H1 (cell line): ENCODE results near the gene TTC34. TPM values are rescaled to one million over a fixed set of nuclear protein-coding genes. Genes with fewer than 3 reads are reported as not detected.

Experiments used
- BRCA1 ChIP-seq: IDR thresholded peaks from 2 replicates; pipeline ENCODE4 v1.6.1; 2012; ENCODE audit warnings: low read depth, low read length, improper control_type of control experiment
- RBBP5 ChIP-seq: IDR thresholded peaks from 2 replicates; pipeline ENCODE4 v1.7.1; 2012; ENCODE audit warnings: low read depth, mild to moderate bottlenecking, inconsistent platforms, low read length, moderate library complexity, borderline replicate concordance
- TAF1 ChIP-seq: IDR thresholded peaks from 2 replicates; pipeline ENCODE4 v1.6.1; 2011; ENCODE audit warnings: mild to moderate bottlenecking, low read depth, low read length
- polyA plus RNA-seq, 7 experiments: library from polyadenylated mRNA; depleted of rRNA in 3 of 7; stranded (reverse) in 5 of 7; unstranded in 2 of 7; fragments of >200 nt in 5 of 7; fragments of 200-250 nt in 2 of 7; gene quantifications; 1 replicate in 5 of 7; 2 replicates in 1 of 7; 4 replicates in 1 of 7; pipeline versions ENCODE4 v1.2.1 to v1.2.3, GENCODE V29; 2011 to 2013; ENCODE audit warnings: missing spikeins in 2 of 7, mixed read lengths in 2 of 7
- total RNA-seq: library from RNA; stranded (reverse); fragmentation: NEBNext Ultra II Directional; extraction: Animal tissue kit (Norgen Biotek cat#: 25700); gene quantifications from 2 replicates; pipeline ENCODE4 v1.2.1, GENCODE V29; 2021
- TF ChIP-seq, protein P1 (sequence below), 3 experiments: IDR thresholded peaks; 1 replicate in 2 of 3; 2 replicates in 1 of 3; pipeline versions ENCODE4 v1.5.1 to v1.6.1; 2011; ENCODE audit warnings: low read length in 3 of 3, mild to moderate bottlenecking in 3 of 3, inconsistent platforms in 2 of 3, low read depth in 1 of 3, moderate library complexity in 1 of 3; ENCODE audit not compliant: insufficient read depth in 1 of 3; ENCODE audit errors: control extremely low read depth in 1 of 3

Gene TTC34
- total and polyA plus RNA-seq, 2 of the 8 experiments (the other 6 are each of a cell fraction or from before 2014, with no cell fraction given) = 0.23 to 0.50 TPM

DNA sequence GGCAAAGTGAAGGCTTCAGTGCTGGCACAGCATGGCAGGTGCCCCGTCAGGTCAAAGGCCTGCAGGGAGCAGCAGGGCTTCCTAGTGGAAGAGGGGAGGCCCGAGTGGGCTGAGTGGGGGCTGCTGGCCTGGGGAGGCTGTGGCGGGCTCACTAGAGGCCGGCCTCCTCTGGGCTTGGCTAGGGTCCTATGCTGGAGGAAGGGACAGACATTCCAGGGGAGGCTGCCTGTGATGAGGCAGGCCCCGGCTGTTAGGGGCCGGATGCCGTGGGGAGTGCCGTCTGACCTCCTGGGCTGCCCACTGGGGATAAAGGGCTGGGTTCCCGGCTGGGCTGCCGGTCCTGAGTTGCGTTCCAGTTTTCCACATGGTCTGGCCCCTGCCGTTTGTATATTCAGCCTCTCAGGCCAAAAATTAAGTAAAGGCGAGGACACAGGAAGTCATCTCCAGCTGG is 193.8 kb downstream of the TTC34 start (continued):
- no peak for TF ChIP-seq RBBP5
- no peak for TF ChIP-seq BRCA1
- TF ChIP-seq, protein P1, sequence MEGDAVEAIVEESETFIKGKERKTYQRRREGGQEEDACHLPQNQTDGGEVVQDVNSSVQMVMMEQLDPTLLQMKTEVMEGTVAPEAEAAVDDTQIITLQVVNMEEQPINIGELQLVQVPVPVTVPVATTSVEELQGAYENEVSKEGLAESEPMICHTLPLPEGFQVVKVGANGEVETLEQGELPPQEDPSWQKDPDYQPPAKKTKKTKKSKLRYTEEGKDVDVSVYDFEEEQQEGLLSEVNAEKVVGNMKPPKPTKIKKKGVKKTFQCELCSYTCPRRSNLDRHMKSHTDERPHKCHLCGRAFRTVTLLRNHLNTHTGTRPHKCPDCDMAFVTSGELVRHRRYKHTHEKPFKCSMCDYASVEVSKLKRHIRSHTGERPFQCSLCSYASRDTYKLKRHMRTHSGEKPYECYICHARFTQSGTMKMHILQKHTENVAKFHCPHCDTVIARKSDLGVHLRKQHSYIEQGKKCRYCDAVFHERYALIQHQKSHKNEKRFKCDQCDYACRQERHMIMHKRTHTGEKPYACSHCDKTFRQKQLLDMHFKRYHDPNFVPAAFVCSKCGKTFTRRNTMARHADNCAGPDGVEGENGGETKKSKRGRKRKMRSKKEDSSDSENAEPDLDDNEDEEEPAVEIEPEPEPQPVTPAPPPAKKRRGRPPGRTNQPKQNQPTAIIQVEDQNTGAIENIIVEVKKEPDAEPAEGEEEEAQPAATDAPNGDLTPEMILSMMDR (IDR thresholded peaks at IDR 0.05; ENCODE audit: control extremely low read depth in 1 of 3, insufficient read depth in 1 of 3, low read depth in 1 of 3, low read length in 3 of 3) = no peak
- TF ChIP-seq TAF1 = no peak
